ENCODE measurements around the gene SELE. TPM values are rescaled to one million over a fixed set of nuclear protein-coding genes. Genes with fewer than 3 reads are reported as not detected.

Gene SELE
- polyA plus RNA-seq, 1 donor from 2014 or later, result not detected

- Histone ChIP-seq H3K9ac (ENCODE audit: low read length) (no peak overlapping the region), H4K20me1 (ENCODE audit: insufficient read depth) (no peaks in the 10 kb centered on the region), H3K9me2 (ENCODE audit: insufficient read depth, low read length) (no peaks in the 10 kb centered on the region), H3K4me2 (ENCODE audit: low read length) (no peak overlapping the region), H2AFZ (ENCODE audit: low read depth, low read length) (no peak overlapping the region), H3K27ac (ENCODE audit: low read length) (no peak overlapping the region), H3F3A (ENCODE audit: insufficient read depth, low read length, poor library complexity, severe bottlenecking) (no peaks in the 10 kb centered on the region), H3K27me3 (ENCODE audit: insufficient read depth, low read depth, low read length) (no peaks in the 10 kb centered on the region), H3K79me2 (replicated peaks; ENCODE audit: insufficient read depth, low read length) (no peaks in the 10 kb centered on the region), H3K4me3 (ENCODE audit: low read length) (no peak overlapping the region), H3K36me3 (ENCODE audit: insufficient read depth, low read length) (no peaks in the 10 kb centered on the region), H3K9me3 (ENCODE audit: low read length) (no peaks in the 10 kb centered on the region)
- TF ChIP-seq RAD21 (conservative IDR thresholded peaks at IDR 0.05) (no peak), POLR2AphosphoS5 (IDR thresholded peaks at IDR 0.05) (no peak), SMC3 (conservative IDR thresholded peaks at IDR 0.05; ENCODE audit: poor library complexity) (no peak), EP300 (conservative IDR thresholded peaks at IDR 0.05; ENCODE audit: poor library complexity, severe bottlenecking) (no peak), MXI1 (conservative IDR thresholded peaks at IDR 0.05; ENCODE audit: poor library complexity, severe bottlenecking) (no peak), REST (IDR thresholded peaks at IDR 0.05; ENCODE audit: borderline replicate concordance) (no peak)
Observed at GRCh38 chr1:169729991-169730390, 3.9 kb downstream of the SELE start.

GRCh38 chr1:169727307-169727706, 6.6 kb downstream of the SELE start:
- H3K79me2 ChIP-seq (replicated peaks; ENCODE audit: insufficient read depth, low read length), result no peaks in the 10 kb centered on the region
- no peaks in the 10 kb centered on the region for H4K20me1 ChIP-seq (ENCODE audit: insufficient read depth)
- H3K36me3 ChIP-seq (ENCODE audit: insufficient read depth, low read length), result no peaks in the 10 kb centered on the region
- H3K27me3 ChIP-seq (ENCODE audit: insufficient read depth, low read depth, low read length), result no peaks in the 10 kb centered on the region
- no peak overlapping the region for H3K4me3 ChIP-seq (ENCODE audit: low read length)
- H3F3A ChIP-seq (ENCODE audit: insufficient read depth, low read length, poor library complexity, severe bottlenecking), result no peaks in the 10 kb centered on the region
- H3K9me3 ChIP-seq (ENCODE audit: low read length), result no peaks in the 10 kb centered on the region
- H3K27ac ChIP-seq (ENCODE audit: low read length), result no peak overlapping the region
- no peak overlapping the region for H3K4me2 ChIP-seq (ENCODE audit: low read length)
- no peak overlapping the region for H2AFZ ChIP-seq (ENCODE audit: low read depth, low read length)
- no peak overlapping the region for H3K9ac ChIP-seq (ENCODE audit: low read length)
- no peak for TF ChIP-seq TAF1 (IDR thresholded peaks at IDR 0.05; ENCODE audit: low read depth)
- TF ChIP-seq SMC3 (conservative IDR thresholded peaks at IDR 0.05; ENCODE audit: poor library complexity), result no peak
- TF ChIP-seq EZH2 (IDR thresholded peaks at IDR 0.05; ENCODE audit: borderline replicate concordance, insufficient read depth, low read length, poor library complexity, severe bottlenecking), result no peak
- no peak for TF ChIP-seq MXI1 (conservative IDR thresholded peaks at IDR 0.05; ENCODE audit: poor library complexity, severe bottlenecking)
- TF ChIP-seq POLR2AphosphoS5 (IDR thresholded peaks at IDR 0.05), result no peak
- TF ChIP-seq CTCF (IDR thresholded peaks at IDR 0.05; ENCODE audit: poor library complexity, severe bottlenecking), result no peak
- no peaks in the 10 kb centered on the region for H3K9me2 ChIP-seq (ENCODE audit: insufficient read depth, low read length)

- no peak overlapping the region for H3K27ac ChIP-seq (ENCODE audit: low read length)
- H3F3A ChIP-seq (ENCODE audit: insufficient read depth, low read length, poor library complexity, severe bottlenecking), result no peaks in the 10 kb centered on the region
- H3K27me3 ChIP-seq (ENCODE audit: insufficient read depth, low read depth, low read length), result no peaks in the 10 kb centered on the region
- no peaks in the 10 kb centered on the region for H3K79me2 ChIP-seq (replicated peaks; ENCODE audit: insufficient read depth, low read length)
- TF ChIP-seq SMC3 (conservative IDR thresholded peaks at IDR 0.05; ENCODE audit: poor library complexity) (no peak), REST (IDR thresholded peaks at IDR 0.05; ENCODE audit: borderline replicate concordance) (no peak)
- H4K20me1 ChIP-seq (ENCODE audit: insufficient read depth), result no peaks in the 10 kb centered on the region
- no peak overlapping the region for H2AFZ ChIP-seq (ENCODE audit: low read depth, low read length)
- no peaks in the 10 kb centered on the region for H3K9me3 ChIP-seq (ENCODE audit: low read length)
- H3K9ac ChIP-seq (ENCODE audit: low read length), result no peak overlapping the region
- H3K4me2 ChIP-seq (ENCODE audit: low read length), result no peak overlapping the region
- H3K9me2 ChIP-seq (ENCODE audit: insufficient read depth, low read length), result no peaks in the 10 kb centered on the region
- no peaks in the 10 kb centered on the region for H3K36me3 ChIP-seq (ENCODE audit: insufficient read depth, low read length)
- H3K4me3 ChIP-seq (ENCODE audit: low read length), result no peak overlapping the region
Observed at GRCh38 chr1:169726851-169727250, 7.0 kb downstream of the SELE start.
